Liver (tissue), 9 donors: ENCODE results near the gene ZNF614. TPM values are rescaled to one million over a fixed set of nuclear protein-coding genes. Genes with fewer than 3 reads are reported as not detected.

Experiments used
- DNase-seq: peaks from one replicate; pipeline ENCODE4 v3.0.0-alpha.2; 2017; ENCODE audit warnings: low spot score
- H3K27ac ChIP-seq, 2 donors: one replicate each; pipeline ENCODE4 v1.7.0; 2013; ENCODE audit warnings: inconsistent platforms in 2 of 2, low read length in 2 of 2, control low read depth in 1 of 2, low read depth in 1 of 2, mild to moderate bottlenecking in 1 of 2
- H3K27me3 ChIP-seq, 4 donors: one replicate each; pipeline versions ENCODE4 v1.6.1 to v1.7.0; 2013; ENCODE audit warnings: low read length in 3 of 4, inconsistent platforms in 1 of 4, mild to moderate bottlenecking in 1 of 4, moderate library complexity in 1 of 4; ENCODE audit not compliant: control insufficient read depth in 4 of 4, insufficient read depth in 4 of 4
- H3K36me3 ChIP-seq, 4 donors: one replicate each; pipeline versions ENCODE4 v1.6.1 to v1.7.0; 2013; ENCODE audit warnings: low read length in 3 of 4, mild to moderate bottlenecking in 3 of 4, low read depth in 1 of 4, moderate library complexity in 1 of 4; ENCODE audit not compliant: control insufficient read depth in 4 of 4, insufficient read depth in 3 of 4
- H3K4me1 ChIP-seq, 4 donors: one replicate each; pipeline versions ENCODE4 v1.6.1 to v1.7.0; 2013; ENCODE audit warnings: low read length in 3 of 4, mild to moderate bottlenecking in 3 of 4, moderate library complexity in 1 of 4; ENCODE audit not compliant: control insufficient read depth in 4 of 4, insufficient read depth in 4 of 4
- H3K4me3 ChIP-seq, 3 donors: one replicate each; pipeline versions ENCODE4 v1.6.1 to v1.7.0; 2013; ENCODE audit warnings: low read length in 3 of 3, control low read depth in 1 of 3, low read depth in 1 of 3, mild to moderate bottlenecking in 1 of 3
- H3K9ac ChIP-seq, 2 donors: one replicate each; pipeline ENCODE4 v1.7.0; 2013; ENCODE audit warnings: low read length in 2 of 2, mild to moderate bottlenecking in 2 of 2, moderate library complexity in 2 of 2, control low read depth in 1 of 2, low read depth in 1 of 2
- H3K9me3 ChIP-seq, 4 donors: one replicate each; pipeline versions ENCODE4 v1.6.1 to v1.7.0; 2013; ENCODE audit warnings: low read length in 3 of 4; ENCODE audit not compliant: control insufficient read depth in 4 of 4
- ATF3 ChIP-seq: IDR thresholded peaks from 2 replicates; pipeline ENCODE4 v1.6.1; 2016; ENCODE audit warnings: antibody characterized with exemption
- GABPA ChIP-seq, 2 donors: IDR thresholded peaks in 1 of 2; conservative IDR thresholded peaks in 1 of 2; 2 replicates each; pipeline ENCODE4 v1.6.1; 2016; ENCODE audit warnings: antibody characterized with exemption in 2 of 2, mild to moderate bottlenecking in 1 of 2, moderate library complexity in 1 of 2
- HNF4A ChIP-seq, 2 donors: conservative IDR thresholded peaks; 2 replicates each; pipeline ENCODE4 v1.6.1; 2016; ENCODE audit warnings: antibody characterized with exemption in 2 of 2, mild to moderate bottlenecking in 2 of 2
- HNF4G ChIP-seq: IDR thresholded peaks from 2 replicates; pipeline ENCODE4 v1.6.1; 2016; ENCODE audit warnings: antibody characterized with exemption
- JUND ChIP-seq, 2 donors: IDR thresholded peaks; 2 replicates each; pipeline ENCODE4 v1.6.1; 2016; ENCODE audit warnings: antibody characterized with exemption in 2 of 2
- MAX ChIP-seq: IDR thresholded peaks from 2 replicates; pipeline ENCODE4 v1.6.1; 2016; ENCODE audit warnings: antibody characterized with exemption
- NR2F2 ChIP-seq: IDR thresholded peaks from 2 replicates; pipeline ENCODE4 v1.6.1; 2016; ENCODE audit warnings: antibody characterized with exemption
- REST ChIP-seq: IDR thresholded peaks from 2 replicates; pipeline ENCODE4 v1.6.1; 2016; ENCODE audit warnings: antibody characterized with exemption, mild to moderate bottlenecking
- RXRA ChIP-seq, 2 donors: IDR thresholded peaks; 2 replicates each; pipeline ENCODE4 v1.6.1; 2017 to 2018; ENCODE audit warnings: antibody characterized with exemption in 2 of 2, mild to moderate bottlenecking in 1 of 2
- TAF1 ChIP-seq: conservative IDR thresholded peaks from 2 replicates; pipeline ENCODE4 v1.6.1; 2016; ENCODE audit warnings: antibody characterized with exemption, mild to moderate bottlenecking
- YY1 ChIP-seq: IDR thresholded peaks from 2 replicates; pipeline ENCODE4 v1.6.1; 2016; ENCODE audit warnings: antibody characterized with exemption, mild to moderate bottlenecking
- ZBTB33 ChIP-seq: IDR thresholded peaks from 2 replicates; pipeline ENCODE4 v1.6.1; 2016; ENCODE audit warnings: antibody characterized with exemption
- WGBS: extraction: QIAGEN DNeasy Blood & Tissue Kit; methylation state at CpG from one replicate; pipeline ENCODE4 v1.1.7; 2013; 5-methylcytosine and 5-hydroxymethylcytosine counted together
- polyA plus RNA-seq, 2 donors: library from polyadenylated mRNA; stranded (reverse) in 1 of 2; unstranded in 1 of 2; fragments of 200-250 nt in 1 of 2; fragments of >200 nt in 1 of 2; fragmentation: Nextera tagmentation in 1 of 2; extraction: Ambion mirVana in 1 of 2; gene quantifications; one replicate each; pipeline versions ENCODE4 v1.2.1 to v1.2.3, GENCODE V29; 2013 to 2015
- total RNA-seq, 2 donors: library from RNA; depleted of rRNA; stranded (reverse); fragments of >200 nt; gene quantifications; one replicate each; pipeline ENCODE4 v1.2.3, GENCODE V29; 2014
- donor health status: healthy.
- donor health status: healthy.
- donor health status: healthy.
- donor health status: healthy.
- donor health status: healthy.

ZNF614 gene
- total and polyA plus RNA-seq, 4 donors: 1.1 to 4.7 (median 1.7) TPM

- Histone ChIP-seq H3K36me3 (peaks cover 5 to 40% (median 29%) of the 10 kb centered on the region in 4 donors), H3K4me3 (peak overlapping the region in 2 of 3 donors; percentile 51 to 63), H3K27me3 (no peaks in the 10 kb centered on the region), H3K9me3 (peaks cover 47 to 89% (median 62%) of the 10 kb centered on the region in 4 donors), H3K9ac (no peak overlapping the region), H3K27ac (no peak overlapping the region), H3K4me1 (no peaks in the 10 kb centered on the region)
- WGBS: 97% methylated on average over 4 of the region's 4 CpGs
- DNase-seq: no peak
- TF ChIP-seq NR2F2 (no peak), MAX (no peak), GABPA (IDR thresholded peaks at IDR 0.05 in 1 of 2, conservative IDR thresholded peaks at IDR 0.05 in 1 of 2) (no peak), REST (no peak), HNF4G (no peak)
Observed at GRCh38 chr19:51978882-51979281, 49.3 kb downstream of the ZNF614 start.

GRCh38 chr19:51977346-51977745 is 50.8 kb downstream of the ZNF614 start:
- no peak for DNase-seq
- 93% methylated on average over 7 of the region's 7 CpGs for WGBS
- Histone ChIP-seq H3K27ac (no peak overlapping the region), H3K4me1 (no peaks in the 10 kb centered on the region), H3K27me3 (no peaks in the 10 kb centered on the region), H3K4me3 (peak overlapping the region in 1 of 3 donors; percentile 17), H3K9me3 (peaks cover 55 to 91% (median 64%) of the 10 kb centered on the region in 4 donors), H3K36me3 (peaks cover 14 to 49% (median 44%) of the 10 kb centered on the region in 4 donors), H3K9ac (no peak overlapping the region)
- TF ChIP-seq RXRA (IDR thresholded peaks at IDR 0.05) (no peak), TAF1 (no peak), YY1 (no peak), ATF3 (no peak), HNF4A (conservative IDR thresholded peaks at IDR 0.05) (no peak), NR2F2 (no peak), ZBTB33 (no peak), REST (no peak), GABPA (IDR thresholded peaks at IDR 0.05 in 1 of 2, conservative IDR thresholded peaks at IDR 0.05 in 1 of 2) (no peak), JUND (IDR thresholded peaks at IDR 0.05) (no peak), MAX (no peak)
